ENCODE results near the gene ALKBH5. TPM values are rescaled to one million over a fixed set of nuclear protein-coding genes. Genes with fewer than 3 reads are reported as not detected.
A peak's percentile ranks its signal among the peaks of the same experiment; 100 is the strongest.

Gene ALKBH5
- total and polyA plus RNA-seq, 9 of the 15 experiments (the other 6 are each of a cell fraction or from before 2014, with no cell fraction given), result 11.4 to 70.0 (median 47.4) TPM

DNA sequence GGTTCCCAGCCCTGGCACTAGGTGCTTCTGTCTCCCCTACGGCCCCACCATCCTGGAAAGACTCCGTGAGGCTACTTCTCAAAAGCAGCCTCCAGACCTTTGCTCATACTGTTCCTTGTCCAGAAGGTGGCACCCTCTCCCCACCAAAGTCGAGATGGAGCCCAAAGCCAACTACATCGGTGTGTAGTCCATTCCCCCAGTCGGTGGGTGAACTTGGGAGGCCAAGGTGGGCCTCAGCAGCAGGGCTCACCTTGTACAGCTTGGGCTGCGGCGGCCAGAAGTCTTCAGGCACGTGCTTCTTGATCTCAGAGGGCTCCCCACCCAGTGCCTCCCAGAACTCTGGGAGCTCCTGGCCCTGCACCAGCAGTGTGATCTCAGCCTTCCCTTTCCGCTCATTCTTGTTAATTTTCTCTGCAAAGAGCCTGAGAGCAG, 64.7 kb downstream of the ALKBH5 start (continued):
- TF ChIP-seq MTA1 (IDR thresholded peaks at IDR 0.05; ENCODE audit: borderline replicate concordance) (no peak), SIN3A (IDR thresholded peaks at IDR 0.05; ENCODE audit: borderline replicate concordance in 2 of 2, control insufficient read depth in 1 of 2, low read depth in 2 of 2, low read length in 2 of 2) (no peak), ZFP1 (CRISPR knock-in tag; IDR thresholded peaks at IDR 0.05) (no peak), NR1H2 (CRISPR knock-in tag; IDR thresholded peaks at IDR 0.05) (no peak), ZNF347 (CRISPR knock-in tag; IDR thresholded peaks at IDR 0.05; ENCODE audit: low read depth) (no peak), ELF2 (CRISPR knock-in tag; IDR thresholded peaks at IDR 0.05) (no peak), RCOR1 (IDR thresholded peaks at IDR 0.05; ENCODE audit: borderline replicate concordance in 1 of 2, low read depth in 2 of 2, low read length in 2 of 2) (0 out of 4 replicates have a peak, but pooled peaks of 1 of the 2 experiments have one; percentile 9), SRSF9 (IDR thresholded peaks at IDR 0.05; ENCODE audit: borderline replicate concordance, low read depth, low read length) (no peak), NFIX (CRISPR knock-in tag; IDR thresholded peaks at IDR 0.05; ENCODE audit: low read depth) (no peak), ZBTB8A (IDR thresholded peaks at IDR 0.05; ENCODE audit: partially characterized antibody) (no peak), FOXJ3 (CRISPR knock-in tag; IDR thresholded peaks at IDR 0.05) (no peak), XRCC4 (IDR thresholded peaks at IDR 0.05; ENCODE audit: extremely low read depth, insufficient read depth, insufficient read length) (no peak)
- TF ChIP-seq, protein P1, sequence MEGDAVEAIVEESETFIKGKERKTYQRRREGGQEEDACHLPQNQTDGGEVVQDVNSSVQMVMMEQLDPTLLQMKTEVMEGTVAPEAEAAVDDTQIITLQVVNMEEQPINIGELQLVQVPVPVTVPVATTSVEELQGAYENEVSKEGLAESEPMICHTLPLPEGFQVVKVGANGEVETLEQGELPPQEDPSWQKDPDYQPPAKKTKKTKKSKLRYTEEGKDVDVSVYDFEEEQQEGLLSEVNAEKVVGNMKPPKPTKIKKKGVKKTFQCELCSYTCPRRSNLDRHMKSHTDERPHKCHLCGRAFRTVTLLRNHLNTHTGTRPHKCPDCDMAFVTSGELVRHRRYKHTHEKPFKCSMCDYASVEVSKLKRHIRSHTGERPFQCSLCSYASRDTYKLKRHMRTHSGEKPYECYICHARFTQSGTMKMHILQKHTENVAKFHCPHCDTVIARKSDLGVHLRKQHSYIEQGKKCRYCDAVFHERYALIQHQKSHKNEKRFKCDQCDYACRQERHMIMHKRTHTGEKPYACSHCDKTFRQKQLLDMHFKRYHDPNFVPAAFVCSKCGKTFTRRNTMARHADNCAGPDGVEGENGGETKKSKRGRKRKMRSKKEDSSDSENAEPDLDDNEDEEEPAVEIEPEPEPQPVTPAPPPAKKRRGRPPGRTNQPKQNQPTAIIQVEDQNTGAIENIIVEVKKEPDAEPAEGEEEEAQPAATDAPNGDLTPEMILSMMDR (IDR thresholded peaks at IDR 0.05 in 2 of 3, conservative IDR thresholded peaks at IDR 0.05 in 1 of 3; ENCODE audit: insufficient read depth in 2 of 3, low read depth in 1 of 3, low read length in 3 of 3), result peak; percentile 69 to 83 (median 70)
- TF ChIP-seq, protein P2, sequence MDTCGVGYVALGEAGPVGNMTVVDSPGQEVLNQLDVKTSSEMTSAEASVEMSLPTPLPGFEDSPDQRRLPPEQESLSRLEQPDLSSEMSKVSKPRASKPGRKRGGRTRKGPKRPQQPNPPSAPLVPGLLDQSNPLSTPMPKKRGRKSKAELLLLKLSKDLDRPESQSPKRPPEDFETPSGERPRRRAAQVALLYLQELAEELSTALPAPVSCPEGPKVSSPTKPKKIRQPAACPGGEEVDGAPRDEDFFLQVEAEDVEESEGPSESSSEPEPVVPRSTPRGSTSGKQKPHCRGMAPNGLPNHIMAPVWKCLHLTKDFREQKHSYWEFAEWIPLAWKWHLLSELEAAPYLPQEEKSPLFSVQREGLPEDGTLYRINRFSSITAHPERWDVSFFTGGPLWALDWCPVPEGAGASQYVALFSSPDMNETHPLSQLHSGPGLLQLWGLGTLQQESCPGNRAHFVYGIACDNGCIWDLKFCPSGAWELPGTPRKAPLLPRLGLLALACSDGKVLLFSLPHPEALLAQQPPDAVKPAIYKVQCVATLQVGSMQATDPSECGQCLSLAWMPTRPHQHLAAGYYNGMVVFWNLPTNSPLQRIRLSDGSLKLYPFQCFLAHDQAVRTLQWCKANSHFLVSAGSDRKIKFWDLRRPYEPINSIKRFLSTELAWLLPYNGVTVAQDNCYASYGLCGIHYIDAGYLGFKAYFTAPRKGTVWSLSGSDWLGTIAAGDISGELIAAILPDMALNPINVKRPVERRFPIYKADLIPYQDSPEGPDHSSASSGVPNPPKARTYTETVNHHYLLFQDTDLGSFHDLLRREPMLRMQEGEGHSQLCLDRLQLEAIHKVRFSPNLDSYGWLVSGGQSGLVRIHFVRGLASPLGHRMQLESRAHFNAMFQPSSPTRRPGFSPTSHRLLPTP (IDR thresholded peaks at IDR 0.05; ENCODE audit: borderline replicate concordance, extremely low read depth, insufficient read length), result no peak
- TF ChIP-seq, protein P3, sequence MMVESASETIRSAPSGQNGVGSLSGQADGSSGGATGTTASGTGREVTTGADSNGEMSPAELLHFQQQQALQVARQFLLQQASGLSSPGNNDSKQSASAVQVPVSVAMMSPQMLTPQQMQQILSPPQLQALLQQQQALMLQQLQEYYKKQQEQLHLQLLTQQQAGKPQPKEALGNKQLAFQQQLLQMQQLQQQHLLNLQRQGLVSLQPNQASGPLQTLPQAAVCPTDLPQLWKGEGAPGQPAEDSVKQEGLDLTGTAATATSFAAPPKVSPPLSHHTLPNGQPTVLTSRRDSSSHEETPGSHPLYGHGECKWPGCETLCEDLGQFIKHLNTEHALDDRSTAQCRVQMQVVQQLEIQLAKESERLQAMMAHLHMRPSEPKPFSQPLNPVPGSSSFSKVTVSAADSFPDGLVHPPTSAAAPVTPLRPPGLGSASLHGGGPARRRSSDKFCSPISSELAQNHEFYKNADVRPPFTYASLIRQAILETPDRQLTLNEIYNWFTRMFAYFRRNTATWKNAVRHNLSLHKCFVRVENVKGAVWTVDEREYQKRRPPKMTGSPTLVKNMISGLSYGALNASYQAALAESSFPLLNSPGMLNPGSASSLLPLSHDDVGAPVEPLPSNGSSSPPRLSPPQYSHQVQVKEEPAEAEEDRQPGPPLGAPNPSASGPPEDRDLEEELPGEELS (CRISPR knock-in tag; IDR thresholded peaks at IDR 0.05; ENCODE audit: borderline replicate concordance), result no peak
- TF ChIP-seq, protein P4, sequence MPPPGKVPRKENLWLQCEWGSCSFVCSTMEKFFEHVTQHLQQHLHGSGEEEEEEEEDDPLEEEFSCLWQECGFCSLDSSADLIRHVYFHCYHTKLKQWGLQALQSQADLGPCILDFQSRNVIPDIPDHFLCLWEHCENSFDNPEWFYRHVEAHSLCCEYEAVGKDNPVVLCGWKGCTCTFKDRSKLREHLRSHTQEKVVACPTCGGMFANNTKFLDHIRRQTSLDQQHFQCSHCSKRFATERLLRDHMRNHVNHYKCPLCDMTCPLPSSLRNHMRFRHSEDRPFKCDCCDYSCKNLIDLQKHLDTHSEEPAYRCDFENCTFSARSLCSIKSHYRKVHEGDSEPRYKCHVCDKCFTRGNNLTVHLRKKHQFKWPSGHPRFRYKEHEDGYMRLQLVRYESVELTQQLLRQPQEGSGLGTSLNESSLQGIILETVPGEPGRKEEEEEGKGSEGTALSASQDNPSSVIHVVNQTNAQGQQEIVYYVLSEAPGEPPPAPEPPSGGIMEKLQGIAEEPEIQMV (tag; conservative IDR thresholded peaks at IDR 0.05; ENCODE audit: low read depth), result no peak
